ENCODE measurements around the gene NKD2.
"Not testable (repeated sequence)": the region's sequence is repeated elsewhere in the genome, so short reads cannot be mapped to it uniquely, and the experiment has no call there.

The NKD2 gene

DNA sequence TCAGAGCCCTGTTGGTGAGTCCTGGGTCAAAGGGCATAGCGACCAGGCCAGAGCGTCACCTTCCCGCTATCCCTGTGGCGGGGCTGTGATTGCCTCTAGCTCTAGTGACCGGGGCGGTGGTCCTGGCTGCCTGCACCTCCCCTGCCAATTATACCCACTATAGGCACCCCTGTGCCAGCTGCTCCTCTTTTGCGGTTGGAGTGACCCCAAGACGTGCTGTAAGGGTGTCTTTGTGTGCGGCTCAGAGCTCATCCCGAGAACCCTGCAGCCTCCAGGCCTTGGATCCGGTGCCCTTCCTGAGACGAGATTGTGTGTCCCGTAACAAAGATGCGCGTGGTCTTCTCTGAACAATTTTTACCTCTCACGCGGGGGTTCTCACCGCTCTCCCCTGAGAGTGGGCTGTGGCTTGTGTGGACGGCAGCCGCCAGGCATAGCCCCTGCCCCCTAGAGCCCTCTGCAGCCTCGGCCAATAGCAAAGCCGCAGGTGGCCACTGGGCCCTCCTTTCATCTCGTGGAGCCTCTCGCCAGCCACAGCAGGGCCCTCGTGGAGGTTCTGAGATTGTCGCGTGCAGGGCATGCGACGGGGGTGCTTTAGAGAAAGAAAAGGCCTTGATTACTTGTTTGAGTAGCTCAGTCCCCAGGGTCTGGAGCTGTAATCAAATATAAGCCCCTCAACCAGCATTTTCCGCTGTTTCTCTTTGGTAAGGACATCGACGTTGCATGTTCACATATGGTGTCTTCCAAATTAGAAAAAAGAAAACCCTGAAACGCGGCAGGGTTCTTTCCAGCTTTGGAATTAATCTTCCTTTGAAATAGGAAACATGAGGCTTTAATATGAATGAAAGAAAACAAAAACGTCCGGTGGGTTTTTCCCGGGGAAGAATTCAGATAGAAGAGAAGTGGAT lies 10.7 kb downstream of the NKD2 start:
- Mint-ChIP-seq H3K4me3 (no peak overlapping the region), H3K4me1 (ENCODE audit: low read depth) (no peaks in the 10 kb centered on the region), H3K27ac (no peak overlapping the region), H3K27me3 (ENCODE audit: low read depth) (no peaks in the 10 kb centered on the region), H3K36me3 (ENCODE audit: low read depth) (no peaks in the 10 kb centered on the region), H3K9me3 (no peaks in the 10 kb centered on the region)

DNA sequence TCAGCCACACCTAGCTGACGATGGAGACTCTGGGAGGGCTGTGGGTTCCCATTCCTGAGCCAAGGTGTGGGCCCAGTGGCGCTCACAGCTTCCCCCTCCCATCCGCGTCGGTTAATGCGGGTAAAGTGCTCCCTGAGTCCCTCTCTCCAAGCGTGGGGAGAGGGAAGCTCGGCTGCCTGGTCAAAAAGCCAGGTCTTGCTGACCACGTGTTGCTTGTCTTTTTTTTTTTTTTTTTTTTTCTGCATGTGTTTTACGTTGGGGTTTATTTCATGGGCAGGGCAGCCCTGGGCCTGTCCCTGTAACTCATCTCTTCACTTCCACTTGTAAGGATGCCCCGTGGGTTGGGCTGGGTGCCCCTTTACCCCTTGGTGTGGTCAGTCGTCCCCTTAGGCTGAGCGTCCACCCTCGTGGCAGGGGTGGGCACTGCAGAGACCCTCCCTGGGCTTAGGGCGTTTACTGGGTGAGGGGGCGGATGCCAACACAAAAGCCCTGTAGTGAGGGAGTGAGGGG lies 11.9 kb downstream of the NKD2 start:
- no peaks in the 10 kb centered on the region for H3K36me3 Mint-ChIP-seq (ENCODE audit: low read depth)
- H3K9me3 Mint-ChIP-seq = no peaks in the 10 kb centered on the region
- no peak overlapping the region for H3K27ac Mint-ChIP-seq
- no peak overlapping the region for H3K4me3 Mint-ChIP-seq
- H3K27me3 Mint-ChIP-seq (ENCODE audit: low read depth) = no peaks in the 10 kb centered on the region
- no peaks in the 10 kb centered on the region for H3K4me1 Mint-ChIP-seq (ENCODE audit: low read depth)

DNA sequence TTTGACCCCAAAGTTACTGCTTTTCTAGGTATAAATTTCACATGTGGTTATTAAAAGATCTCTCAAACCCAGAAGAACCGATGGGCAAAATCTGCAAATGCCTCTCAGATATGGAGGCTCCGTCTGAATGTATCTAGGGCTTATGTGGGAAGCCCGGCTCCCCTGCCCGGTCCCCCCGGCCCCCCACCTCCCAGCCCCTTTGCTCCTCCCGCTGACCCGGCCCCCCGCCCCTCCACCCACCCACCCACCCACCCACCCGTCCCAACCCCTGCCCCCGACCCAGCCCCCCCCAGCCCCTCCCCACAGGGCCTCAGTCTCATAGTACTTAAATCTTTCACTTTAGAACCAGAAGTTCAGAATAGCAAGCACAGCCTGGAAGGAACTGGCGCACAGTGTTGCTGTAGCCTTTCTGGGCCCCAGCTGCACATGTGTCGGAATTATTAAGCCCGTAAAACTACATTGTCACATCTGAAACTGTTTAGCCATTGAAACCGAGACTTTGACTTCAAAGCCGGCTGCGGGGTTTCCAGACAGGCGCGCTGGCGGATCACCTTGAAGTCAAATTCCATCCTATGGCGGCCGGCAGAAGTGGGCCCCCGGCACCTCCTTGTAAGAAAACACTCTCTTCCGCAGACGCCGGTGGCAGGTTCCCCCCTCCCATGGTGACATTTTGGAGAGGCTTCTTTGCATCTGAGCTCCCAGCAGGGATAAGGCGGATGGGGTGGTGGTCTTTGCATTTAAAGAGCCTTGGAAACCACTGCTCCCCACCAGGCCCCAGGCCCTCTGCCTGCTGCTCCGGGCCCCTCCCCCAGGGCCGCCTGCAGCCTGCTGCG lies 12.8 kb downstream of the NKD2 start:
- no peaks in the 10 kb centered on the region for H3K27me3 Mint-ChIP-seq (ENCODE audit: low read depth)

DNA sequence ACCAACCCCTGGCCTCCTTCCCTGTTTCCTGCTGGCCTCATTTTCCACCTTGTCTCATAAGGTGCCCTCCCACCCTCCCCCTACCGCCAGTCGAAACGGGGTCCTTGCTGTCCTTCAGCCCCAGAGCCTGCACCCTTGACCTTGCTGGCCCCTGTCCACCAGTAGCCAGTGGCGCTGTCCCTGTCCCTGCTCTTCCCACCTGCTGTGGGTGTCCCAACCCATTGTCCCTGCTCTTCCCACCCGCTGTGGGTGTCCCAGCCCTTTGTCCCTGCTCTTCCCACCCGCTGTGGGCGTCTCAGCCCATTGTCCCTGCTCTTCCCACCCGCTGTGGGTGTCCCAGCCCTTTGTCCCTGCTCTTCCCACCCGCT lies 13.4 kb downstream of the NKD2 start:
- H3K4me3 Mint-ChIP-seq; H3K27me3 Mint-ChIP-seq (ENCODE audit: low read depth); H3K4me1 Mint-ChIP-seq (ENCODE audit: low read depth); H3K27ac Mint-ChIP-seq; H3K36me3 Mint-ChIP-seq (ENCODE audit: low read depth); H3K9me3 Mint-ChIP-seq: not testable (repeated sequence)

More for the DNA sequence above, 12.8 kb downstream of the NKD2 start:
- H3K9me3 Mint-ChIP-seq = no peaks in the 10 kb centered on the region
- no peak overlapping the region for H3K4me3 Mint-ChIP-seq
- H3K27ac Mint-ChIP-seq = no peak overlapping the region
- no peaks in the 10 kb centered on the region for H3K36me3 Mint-ChIP-seq (ENCODE audit: low read depth)
- H3K4me1 Mint-ChIP-seq (ENCODE audit: low read depth) = no peaks in the 10 kb centered on the region

DNA sequence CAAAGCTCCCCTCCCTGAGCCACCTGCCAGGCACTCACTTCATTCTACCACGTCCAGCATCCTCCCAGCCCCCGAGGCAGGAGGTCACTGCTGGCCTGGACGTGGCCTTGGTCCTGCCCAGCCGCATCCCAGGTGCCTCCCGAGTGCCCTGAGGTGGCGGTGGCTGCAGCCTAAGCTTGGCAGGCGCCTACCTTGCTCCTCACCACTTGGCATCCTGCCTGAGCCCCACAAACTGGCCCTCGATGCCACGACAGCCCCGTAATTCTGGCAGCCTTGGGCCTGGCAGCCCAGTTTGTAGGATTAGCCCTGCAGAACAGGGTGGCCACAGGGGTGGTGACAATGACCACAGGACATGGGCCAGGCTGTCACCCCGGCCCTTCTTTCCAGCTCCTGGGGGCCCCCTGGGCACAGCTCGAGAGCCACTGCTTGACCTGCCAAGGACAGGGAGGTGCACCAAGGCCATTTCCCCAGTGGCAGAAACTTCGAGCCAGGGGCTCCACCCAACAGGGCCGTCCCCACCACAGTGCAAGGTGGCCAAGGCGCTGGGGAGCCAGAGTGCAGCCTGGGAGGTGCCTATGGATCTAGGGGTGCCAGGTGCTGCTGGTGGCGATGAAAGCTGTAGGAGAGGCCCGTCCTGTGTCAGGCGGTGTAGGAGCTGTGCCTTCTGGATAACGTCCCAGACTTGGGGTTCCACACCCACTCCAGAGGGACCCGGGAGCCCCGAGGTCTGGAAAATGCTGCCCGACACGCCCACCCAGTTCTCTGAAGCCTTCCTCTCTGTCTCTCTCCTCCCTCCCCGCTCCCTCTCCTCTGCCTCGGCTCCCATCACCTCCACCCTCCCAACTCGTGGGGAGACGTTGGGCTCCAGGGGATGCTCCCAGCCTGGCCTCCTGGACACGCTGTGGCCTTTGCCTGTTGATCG lies 18.4 kb downstream of the NKD2 start:
- no peaks in the 10 kb centered on the region for H3K4me1 Mint-ChIP-seq (ENCODE audit: low read depth)

DNA sequence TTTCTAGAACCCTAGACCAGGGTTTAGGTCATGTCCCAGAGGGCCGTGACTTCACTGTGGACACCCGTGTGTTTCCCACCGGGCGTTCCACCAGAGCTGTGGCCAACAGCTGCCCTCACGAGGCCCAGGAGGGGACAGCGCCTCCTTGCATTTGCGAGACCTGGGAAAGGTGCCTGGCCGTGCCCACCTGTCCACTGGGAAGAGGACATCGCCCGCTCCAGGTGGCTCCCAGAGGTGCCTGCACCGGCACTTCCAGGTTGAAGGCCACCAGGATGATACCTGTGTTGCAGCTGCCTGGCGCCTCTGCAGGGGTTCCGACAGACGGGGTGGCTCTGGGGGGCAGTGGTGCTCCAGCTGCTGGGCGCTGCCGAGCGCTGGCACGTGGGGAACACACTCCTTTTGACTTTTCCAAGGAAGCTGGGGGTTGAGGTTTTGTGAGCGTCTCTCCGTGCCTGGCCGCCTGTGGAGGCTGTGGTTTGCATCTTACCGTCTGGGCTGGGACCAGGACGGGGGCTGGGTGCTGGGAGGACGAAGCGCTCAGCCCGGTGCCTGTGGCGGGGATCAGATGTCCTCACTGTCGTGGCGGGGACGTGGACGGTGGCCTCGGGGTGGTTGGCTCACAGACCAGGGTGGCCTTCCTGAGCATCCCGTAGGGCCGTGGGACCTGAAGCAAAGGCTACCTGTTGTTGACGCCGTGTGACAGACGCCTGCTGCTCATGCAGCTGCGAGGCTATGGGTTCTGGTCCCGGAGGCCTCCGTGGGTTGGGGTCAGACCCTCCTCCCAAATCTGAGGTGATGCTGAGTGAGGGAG lies 19.2 kb downstream of the NKD2 start:
- Mint-ChIP-seq H3K9me3 (no peaks in the 10 kb centered on the region), H3K4me1 (ENCODE audit: low read depth) (no peaks in the 10 kb centered on the region), H3K4me3 (no peak overlapping the region), H3K36me3 (ENCODE audit: low read depth) (no peaks in the 10 kb centered on the region), H3K27me3 (ENCODE audit: low read depth) (no peaks in the 10 kb centered on the region), H3K27ac (no peak overlapping the region)

More for the DNA sequence above, 18.4 kb downstream of the NKD2 start:
- no peaks in the 10 kb centered on the region for H3K9me3 Mint-ChIP-seq
- H3K36me3 Mint-ChIP-seq (ENCODE audit: low read depth) = no peaks in the 10 kb centered on the region
- H3K4me3 Mint-ChIP-seq = no peak overlapping the region
- no peak overlapping the region for H3K27ac Mint-ChIP-seq
- no peaks in the 10 kb centered on the region for H3K27me3 Mint-ChIP-seq (ENCODE audit: low read depth)

DNA sequence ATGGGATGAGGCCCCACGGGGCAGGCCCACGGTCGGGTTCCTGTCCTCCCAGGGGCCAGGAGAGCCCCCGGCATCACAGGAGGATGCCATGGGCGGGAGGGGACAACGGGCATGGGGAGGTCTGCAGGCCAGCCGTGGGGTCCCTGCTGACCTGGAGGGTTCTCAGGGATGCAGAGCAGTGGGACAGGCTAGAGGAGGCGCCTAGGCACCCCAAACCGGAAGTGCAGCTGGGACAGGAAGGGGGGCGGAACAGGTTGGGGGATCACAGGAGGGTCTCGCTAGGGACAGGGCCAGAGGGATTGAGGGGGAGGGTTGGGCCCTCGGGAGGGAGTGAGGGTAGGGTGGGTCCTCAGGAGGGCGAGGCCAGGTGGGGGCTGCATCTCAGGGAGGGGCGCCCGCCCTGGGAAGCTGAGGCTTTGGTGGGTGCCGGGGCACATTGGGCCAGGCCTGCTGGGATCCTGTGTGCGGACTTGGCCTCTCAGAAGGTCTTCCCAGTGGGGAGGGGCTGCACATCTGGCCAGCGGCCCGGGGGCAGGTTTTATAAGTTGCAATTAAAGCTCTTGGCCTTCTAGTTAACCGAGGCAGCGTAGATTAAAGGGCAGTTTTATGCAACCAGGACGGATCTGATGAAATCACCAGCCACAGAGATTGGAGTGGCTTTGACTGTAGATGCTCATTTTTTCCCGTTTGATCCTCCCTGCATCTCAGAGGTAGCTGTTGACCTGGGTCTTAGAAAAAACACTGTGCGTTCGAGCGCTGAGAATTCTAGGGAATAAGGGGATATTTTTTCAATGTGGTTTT lies 20.1 kb downstream of the NKD2 start:
- Mint-ChIP-seq H3K36me3 (ENCODE audit: low read depth) (no peaks in the 10 kb centered on the region), H3K27ac (no peak overlapping the region), H3K4me1 (ENCODE audit: low read depth) (no peaks in the 10 kb centered on the region), H3K4me3 (no peak overlapping the region), H3K9me3 (no peaks in the 10 kb centered on the region), H3K27me3 (ENCODE audit: low read depth) (no peaks in the 10 kb centered on the region)

DNA sequence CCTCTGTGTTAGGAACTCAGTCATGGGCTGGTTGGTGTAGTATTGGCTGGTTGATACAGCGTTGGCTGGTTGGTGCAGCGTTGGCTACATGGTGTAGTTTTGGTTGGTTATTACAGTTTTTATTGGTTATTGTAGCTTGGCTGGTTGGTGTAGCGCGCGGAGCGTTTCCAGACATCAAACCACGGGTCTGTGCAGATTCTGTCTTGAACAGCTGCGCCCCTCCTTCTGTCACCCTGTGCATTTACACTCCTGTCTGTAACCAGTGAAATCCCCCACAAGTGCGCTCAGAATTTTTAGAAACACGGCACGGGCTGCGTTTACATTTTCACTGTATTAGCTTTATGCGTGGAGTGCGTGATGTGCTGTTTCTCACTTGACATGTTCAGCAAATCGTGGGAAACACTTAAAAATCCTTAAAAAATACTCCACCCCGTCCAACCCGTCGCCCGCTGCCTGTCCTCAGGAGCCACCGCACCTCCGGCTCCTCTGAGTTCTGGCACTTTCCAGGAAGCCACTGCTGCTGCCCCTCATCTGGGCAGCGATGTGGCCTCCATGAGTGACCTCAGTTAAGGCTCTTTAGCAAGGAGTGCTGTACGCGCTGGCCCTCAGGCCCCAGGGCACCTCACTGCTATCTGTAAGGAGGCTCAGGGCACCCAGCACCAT lies 20.8 kb downstream of the NKD2 start:
- no peaks in the 10 kb centered on the region for H3K27me3 Mint-ChIP-seq (ENCODE audit: low read depth)
- no peaks in the 10 kb centered on the region for H3K36me3 Mint-ChIP-seq (ENCODE audit: low read depth)
- no peaks in the 10 kb centered on the region for H3K4me1 Mint-ChIP-seq (ENCODE audit: low read depth)
- no peak overlapping the region for H3K4me3 Mint-ChIP-seq
- no peak overlapping the region for H3K27ac Mint-ChIP-seq
- H3K9me3 Mint-ChIP-seq = no peaks in the 10 kb centered on the region

DNA sequence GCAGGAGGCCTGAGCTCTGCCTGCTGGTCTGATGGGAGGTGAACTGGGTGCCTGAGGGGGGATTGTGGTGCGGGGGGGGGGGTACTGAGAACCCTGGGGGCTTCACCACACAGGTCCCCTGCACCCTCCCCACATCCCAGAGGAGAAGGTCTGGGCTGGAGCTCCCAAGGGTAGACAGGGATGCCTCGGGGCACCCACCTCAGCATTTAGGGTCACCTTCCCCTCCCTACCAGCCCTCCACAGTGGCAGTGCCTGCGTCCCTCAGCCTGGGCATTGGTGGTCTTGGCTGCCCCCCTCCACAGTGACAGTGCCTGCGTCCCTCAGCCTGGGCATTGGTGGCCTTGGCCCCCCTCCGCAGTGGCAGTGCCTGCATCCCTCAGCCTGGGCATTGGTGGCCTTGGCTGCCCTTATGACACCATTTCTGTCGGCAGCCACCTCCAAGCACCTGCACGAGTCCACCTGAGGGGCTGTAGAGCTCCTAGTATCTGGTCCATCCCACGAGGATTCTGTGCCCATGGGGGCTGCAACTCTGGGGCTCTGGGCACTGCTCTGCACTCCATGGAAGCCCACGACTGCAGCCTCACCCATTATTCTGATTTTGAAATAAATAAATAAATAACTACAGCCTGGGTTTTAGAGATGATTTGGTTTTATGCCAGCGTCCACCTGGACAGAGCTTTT lies 21.5 kb downstream of the NKD2 start:
- Mint-ChIP-seq H3K4me1 (ENCODE audit: low read depth) (no peaks in the 10 kb centered on the region), H3K27me3 (ENCODE audit: low read depth) (no peaks in the 10 kb centered on the region), H3K36me3 (ENCODE audit: low read depth) (no peaks in the 10 kb centered on the region), H3K4me3 (no peak overlapping the region), H3K27ac (no peak overlapping the region), H3K9me3 (no peaks in the 10 kb centered on the region)

DNA sequence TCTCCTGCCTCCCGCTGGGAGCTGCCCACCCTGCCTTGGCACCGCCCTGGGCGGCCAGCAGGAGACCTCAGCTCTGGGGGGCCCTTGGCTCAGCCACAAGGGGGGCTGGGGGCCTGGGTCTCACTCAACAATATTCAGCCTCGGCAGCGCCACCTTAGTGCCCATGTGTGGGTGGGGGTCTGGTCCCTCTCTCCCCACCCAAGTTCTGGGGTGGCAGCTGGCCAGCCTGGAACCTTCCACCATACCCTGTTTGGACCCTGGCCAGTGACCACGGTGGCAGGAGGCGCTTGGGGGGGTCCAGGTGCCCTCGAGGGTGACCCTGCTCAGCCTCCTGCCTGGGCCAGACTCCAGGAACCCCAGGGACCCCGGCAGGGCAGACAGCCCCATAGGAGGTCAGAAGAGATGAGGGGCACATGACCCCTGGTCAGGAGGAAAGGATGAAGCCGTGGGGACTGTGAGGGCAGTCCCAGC lies 22.2 kb downstream of the NKD2 start:
- Mint-ChIP-seq H3K36me3 (ENCODE audit: low read depth) (no peaks in the 10 kb centered on the region), H3K4me1 (ENCODE audit: low read depth) (no peaks in the 10 kb centered on the region), H3K4me3 (no peak overlapping the region), H3K27me3 (ENCODE audit: low read depth) (no peaks in the 10 kb centered on the region), H3K27ac (no peak overlapping the region), H3K9me3 (no peaks in the 10 kb centered on the region)

DNA sequence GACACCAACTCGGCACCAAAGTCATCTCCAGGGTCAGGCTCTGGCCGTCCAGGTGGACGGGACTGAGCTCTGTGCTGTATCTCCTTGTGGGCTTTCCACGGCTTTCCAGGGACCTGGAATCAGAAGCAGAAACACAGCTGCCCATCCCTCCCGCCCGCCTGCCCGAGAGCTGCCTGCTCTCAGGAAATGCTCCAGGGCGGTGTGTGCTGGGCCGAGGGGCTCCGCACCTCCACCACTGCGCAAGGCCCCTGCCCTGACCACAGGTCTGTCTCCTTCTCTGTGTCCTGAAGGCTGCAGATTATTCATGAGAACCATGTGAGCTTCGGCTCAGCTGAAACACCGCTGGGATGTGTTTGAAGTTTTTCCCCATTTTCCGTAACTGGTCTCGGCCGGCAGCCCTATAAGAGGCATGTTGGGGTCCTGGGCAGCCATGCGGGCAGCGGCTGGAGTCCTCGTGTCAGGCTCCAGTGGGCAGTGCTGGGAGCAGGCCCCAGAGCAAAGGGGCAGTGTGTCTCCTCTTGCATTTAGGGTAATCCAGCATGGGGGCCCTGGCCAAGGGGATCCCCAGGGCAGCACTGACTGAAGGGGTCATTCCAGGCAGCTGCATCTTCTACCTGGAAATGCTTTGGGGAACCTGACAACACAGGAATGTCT lies 22.8 kb downstream of the NKD2 start:
- Mint-ChIP-seq H3K4me3 (no peak overlapping the region), H3K36me3 (ENCODE audit: low read depth) (no peaks in the 10 kb centered on the region), H3K27ac (no peak overlapping the region)

DNA sequence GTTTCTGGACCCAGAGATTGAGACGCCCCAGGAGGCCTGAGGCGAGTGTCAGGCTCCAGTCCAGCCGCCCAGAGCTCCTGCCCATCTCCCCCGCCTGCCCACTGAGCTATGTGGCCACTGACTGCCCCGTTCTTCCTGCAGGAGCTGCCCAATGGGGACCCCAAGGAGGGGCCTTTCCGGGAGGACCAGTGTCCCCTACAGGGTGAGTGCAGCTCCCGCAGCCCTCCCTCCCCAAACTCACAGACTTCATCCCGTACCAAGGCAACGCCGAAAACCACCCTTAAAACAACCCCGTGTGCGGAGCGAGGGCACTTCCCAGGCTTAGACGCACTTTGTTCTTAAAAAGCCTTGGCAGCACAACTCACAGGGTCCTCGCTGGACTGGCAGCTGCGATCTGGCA lies 23.4 kb downstream of the NKD2 start:
- H3K36me3 Mint-ChIP-seq (ENCODE audit: low read depth) = no peaks in the 10 kb centered on the region
- no peak overlapping the region for H3K27ac Mint-ChIP-seq
- no peaks in the 10 kb centered on the region for H3K27me3 Mint-ChIP-seq (ENCODE audit: low read depth)
- H3K4me3 Mint-ChIP-seq = no peak overlapping the region
- no peaks in the 10 kb centered on the region for H3K9me3 Mint-ChIP-seq
- no peaks in the 10 kb centered on the region for H3K4me1 Mint-ChIP-seq (ENCODE audit: low read depth)

More for the DNA sequence above, 22.8 kb downstream of the NKD2 start:
- Mint-ChIP-seq H3K9me3 (no peaks in the 10 kb centered on the region), H3K4me1 (ENCODE audit: low read depth) (no peaks in the 10 kb centered on the region), H3K27me3 (ENCODE audit: low read depth) (no peaks in the 10 kb centered on the region)
